NCI-H2107 (cell line): ENCODE data around the gene EBP.
"Not testable (repeated sequence)": the region's sequence is repeated elsewhere in the genome, so short reads cannot be mapped to it uniquely, and the experiment has no call there.

Experiments used
- DNase-seq: peaks from one replicate; lab custom pipeline; 2025; lab: John Stamatoyannopoulos, UW

The EBP gene

DNA sequence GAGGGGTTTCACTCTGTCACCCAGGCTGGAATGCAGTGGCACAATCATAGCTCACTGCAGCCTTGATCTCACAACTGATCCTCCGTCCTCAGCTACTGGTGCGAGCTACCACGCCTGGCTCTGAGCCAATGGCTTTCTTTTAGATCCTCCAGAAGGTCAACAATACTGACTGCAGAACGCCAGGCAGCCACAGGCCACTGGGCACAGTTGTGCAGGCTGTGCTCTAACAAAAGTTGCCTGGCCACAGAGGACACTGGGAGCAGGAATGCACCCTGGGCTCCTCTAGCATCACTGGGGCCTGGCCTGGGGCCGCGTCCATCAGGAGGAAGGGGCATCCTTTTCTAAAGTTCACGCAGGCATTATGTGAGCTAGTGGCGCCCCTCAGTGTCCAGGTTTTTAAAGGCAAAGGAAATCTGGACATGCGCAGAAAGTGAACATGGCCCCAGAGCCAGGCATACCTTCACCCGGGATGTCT, 27.7 kb upstream of the EBP start:
- no peak for DNase-seq

GRCh38 chrX:48496660-48497059, 24.9 kb upstream of the EBP start:
- no peak for DNase-seq

DNA sequence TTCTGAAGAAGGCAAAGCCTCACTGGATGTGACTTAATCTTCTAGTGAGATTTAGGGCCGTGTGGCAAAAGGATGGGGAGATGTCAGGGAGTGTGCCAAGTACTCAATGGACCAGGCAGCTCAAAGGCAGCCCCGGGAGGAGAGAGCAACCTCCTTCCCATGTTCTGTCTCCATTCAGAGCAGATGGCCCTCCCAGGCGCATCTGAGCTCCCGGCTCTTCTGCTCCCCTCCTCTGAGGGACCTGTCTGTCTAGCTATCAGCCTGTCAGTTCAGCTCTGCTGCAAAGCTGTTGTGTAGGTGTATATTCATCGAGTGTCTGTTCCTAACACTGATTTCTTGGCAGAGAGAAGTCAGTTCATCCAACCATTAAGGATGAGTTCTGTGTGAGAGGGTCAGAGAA, 23.7 kb upstream of the EBP start:
- no peak for DNase-seq

- DNase-seq: no peak
Observed at GRCh38 chrX:48498374-48498809, 23.2 kb upstream of the EBP start.

- DNase-seq: no peak
Observed at GRCh38 chrX:48504261-48504660, 17.3 kb upstream of the EBP start.

DNA sequence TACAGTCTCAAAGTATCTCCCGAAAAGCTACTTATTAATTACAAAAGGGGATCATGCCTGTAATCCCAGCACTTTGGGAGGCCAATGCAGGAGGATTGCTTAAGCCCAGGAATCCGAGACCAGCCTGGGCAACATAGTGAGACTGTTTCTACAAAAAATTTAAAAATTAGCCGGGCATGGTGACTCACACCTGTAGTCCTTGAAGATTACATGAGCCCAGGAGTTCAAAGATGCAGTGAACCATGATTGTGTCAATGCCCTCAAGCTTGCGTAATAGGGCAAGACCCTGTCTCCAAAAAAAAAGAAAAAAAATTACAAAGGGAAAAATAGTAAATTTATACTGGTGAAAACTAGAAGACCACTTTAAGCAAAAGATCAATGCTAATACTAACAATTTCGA, 16.1 kb upstream of the EBP start:
- no peak for DNase-seq

DNA sequence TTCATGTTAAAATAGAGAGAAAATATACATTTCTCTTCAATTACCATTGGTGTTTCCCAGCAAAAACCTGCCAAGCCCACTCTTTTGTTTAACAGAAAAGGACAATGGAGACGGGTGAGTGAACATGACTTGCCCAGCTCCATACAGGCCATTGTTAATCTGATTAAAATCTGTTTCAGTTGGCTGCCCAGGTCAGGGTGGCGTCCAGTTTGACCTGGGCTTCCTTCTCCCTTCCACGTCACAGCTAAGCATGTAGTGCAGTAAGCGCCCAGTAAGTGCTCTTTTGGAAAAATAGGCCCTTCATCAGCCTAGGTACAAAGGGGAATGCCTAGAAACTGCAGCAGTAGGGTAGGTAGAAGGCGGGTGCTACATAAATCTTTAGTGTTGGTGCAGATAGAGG, 14.4 kb upstream of the EBP start:
- no peak for DNase-seq

DNA sequence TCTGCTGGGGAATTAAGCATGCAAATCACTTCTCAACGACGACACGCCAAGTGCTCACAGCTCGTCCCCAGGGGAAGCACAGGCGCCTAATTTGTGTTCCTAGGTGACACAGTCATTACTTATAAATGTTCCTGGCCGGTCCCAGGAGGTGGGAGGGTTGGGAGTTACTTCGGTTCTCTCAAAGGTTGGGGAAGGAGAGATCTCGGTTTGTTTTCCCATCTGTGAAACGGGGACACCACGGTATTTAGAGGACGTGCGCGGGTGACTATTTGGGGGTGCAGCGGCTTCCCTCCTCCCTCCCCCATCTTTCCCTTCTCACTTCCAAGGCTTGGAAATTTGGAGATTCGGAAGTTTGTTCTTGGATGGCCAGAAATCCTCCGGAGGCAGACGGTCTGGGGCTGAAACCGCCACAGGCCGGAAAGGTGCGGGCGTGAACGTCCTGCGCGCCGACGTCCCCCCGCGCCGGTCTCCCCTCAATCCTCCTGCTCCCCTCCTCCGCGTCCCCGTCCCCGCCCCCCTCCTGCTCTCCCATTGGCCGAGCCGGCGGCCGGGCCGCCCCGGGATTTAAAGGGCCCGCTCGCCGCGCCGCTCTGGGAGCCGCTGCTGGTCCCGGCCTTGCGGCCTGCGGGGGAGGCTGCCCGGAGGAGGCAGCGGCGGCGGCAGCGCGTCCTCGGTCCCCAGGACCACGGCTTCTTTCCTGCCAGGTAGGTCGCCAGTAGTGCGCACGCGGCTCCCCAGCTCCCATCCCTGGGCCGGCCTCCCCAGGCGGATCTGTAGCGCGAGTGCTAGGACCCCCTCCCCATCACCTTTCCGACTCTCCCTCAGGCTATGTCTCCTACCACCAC, 13.0 kb upstream of the EBP start, which contains the start of gene PORCN:
Gene PORCN, plus strand, starts transcription at position 593 of the 845 bp plus-strand sequence. CDS start 829 bp downstream, outside the sequence.
- peak; percentile 28 for DNase-seq

DNA sequence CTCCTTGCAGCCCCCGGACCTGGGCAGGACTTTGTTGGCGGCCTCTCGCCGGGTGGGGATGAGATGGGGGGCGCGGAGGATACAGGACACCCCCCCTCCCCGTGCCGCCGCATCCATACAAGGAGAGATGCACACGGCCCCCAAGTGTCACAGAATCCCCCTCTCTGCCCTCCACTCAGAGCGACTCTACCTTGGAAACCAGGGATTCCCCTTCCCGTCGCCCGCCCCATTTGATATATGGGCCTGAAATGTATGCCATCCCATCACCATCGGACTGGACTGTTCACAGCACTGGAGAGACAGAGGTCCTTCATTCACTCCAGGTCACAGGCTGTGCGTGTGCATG, 12.4 kb upstream of the EBP start:
- DNase-seq: no peak

GRCh38 chrX:48509619-48510018, 12.0 kb upstream of the EBP start:
- no peak for DNase-seq

DNA sequence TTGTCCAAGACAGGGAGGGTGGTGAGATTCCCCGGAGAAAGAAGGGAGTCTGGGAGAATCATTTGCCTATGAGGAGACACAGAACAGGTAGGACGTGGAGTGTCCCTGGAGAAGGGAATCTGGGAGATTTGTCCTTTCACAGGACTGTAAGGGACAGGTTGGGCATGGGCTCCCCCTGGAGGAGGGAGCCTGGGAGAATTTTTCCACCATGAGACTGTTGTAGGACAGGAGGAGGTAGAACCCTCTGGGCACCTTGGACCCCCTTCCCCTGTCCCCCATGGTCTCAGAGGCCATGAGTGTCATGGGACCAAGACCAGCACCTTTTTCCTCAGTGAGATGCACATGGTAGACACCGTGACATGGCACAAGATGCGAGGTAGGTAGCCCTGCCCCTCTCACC, 10.0 kb upstream of the EBP start:
- no peak for DNase-seq

DNA sequence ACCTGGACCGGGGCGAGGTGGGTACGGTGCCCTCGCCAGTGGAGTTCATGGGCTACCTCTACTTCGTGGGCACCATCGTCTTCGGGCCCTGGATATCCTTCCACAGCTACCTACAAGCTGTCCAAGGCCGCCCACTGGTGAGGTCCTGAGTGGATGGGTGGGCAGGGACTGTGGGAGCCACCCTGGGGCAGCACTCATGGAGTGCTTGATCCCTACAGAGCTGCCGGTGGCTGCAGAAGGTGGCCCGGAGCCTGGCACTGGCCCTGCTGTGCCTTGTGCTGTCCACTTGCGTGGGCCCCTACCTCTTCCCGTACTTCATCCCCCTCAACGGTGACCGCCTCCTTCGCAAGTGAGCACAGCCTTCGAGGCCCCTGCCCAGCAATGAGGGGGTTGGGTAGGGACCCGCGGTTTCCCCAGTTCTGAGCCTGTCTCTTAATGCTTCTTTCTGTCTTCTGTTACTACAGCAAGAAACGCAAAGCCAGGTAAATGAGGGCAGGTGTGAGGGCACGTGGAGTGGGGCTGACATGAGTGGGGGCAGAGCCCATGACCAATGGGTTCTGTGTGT, 9.2 kb upstream of the EBP start:
- DNase-seq: no peak

- no peak for DNase-seq
Observed at GRCh38 chrX:48513670-48514069, 7.9 kb upstream of the EBP start.

DNA sequence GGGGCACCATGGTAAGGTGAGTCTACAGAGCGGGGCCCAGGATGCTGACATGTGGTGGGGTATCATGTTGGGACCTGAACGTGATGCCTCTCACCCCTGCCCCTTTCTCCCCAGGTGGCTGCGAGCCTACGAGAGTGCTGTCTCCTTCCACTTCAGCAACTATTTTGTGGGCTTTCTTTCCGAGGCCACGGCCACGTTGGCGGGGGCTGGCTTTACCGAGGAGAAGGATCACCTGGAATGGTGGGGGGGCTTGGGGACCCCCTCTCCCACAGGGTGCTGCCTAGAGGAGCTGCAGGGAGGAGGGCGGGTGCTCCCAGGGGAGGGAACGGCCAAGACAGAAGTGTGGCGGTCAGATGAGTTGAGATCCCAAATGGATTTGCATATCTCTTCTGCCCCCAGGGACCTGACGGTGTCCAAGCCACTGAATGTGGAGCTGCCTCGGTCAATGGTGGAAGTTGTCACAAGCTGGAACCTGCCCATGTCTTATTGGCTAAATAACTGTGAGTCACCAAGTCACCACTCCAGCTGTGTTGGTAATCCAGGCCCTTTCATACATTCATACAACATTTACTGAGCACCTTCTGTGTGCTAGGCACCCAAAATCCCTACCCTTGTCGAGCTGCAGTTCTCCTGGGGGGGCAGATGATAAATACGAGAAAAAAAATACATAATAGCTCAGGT, 7.3 kb upstream of the EBP start:
- no peak for DNase-seq

DNA sequence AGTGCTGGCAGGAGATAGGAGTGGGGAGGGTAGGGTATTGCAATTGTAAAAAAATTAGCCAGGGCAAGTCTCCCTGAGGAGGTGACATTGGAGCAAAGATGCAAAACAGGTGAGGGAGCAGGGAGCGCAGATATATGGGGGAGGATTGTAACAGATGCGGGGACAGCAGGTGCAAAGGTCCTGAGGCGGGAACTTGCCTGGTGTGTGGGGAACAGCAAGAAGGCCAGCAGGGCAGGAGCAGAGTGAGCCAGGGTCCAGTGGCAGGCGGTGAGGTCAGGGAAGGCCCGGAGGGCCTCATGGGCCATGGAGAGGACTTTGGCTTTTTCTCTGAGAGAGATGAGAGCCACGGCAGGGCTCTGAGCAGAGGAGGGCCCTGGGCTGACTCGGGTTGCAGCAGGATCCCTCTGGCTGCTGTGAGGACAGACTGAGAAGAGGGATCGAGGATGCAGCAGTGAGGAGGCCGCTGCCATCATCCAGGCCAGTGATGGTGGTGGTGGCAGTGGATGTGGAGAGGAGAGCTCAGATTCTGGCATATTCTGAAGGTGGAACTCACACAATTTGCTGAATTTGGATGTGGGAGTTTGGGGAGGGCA, 6.6 kb upstream of the EBP start:
- DNase-seq: no peak

DNA sequence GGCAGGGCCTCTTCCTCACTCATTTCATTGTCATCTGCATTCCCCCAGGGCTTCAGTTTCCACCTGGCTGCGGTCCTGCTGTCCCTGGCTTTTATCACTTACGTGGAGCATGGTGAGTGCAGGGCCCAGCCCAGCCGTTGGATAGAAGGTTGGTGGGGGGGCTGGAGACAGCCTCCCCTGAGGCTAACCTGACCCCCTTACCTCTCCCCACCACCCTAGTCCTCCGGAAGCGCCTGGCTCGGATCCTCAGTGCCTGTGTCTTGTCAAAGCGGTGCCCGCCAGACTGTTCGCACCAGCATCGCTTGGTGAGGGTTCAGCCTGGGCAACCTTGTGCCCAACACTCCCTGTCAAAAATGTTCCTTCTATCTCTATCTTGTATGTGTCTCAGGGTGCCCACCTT, 5.8 kb upstream of the EBP start:
- no peak for DNase-seq

GRCh38 chrX:48516285-48516684, 5.3 kb upstream of the EBP start:
- DNase-seq: no peak

DNA sequence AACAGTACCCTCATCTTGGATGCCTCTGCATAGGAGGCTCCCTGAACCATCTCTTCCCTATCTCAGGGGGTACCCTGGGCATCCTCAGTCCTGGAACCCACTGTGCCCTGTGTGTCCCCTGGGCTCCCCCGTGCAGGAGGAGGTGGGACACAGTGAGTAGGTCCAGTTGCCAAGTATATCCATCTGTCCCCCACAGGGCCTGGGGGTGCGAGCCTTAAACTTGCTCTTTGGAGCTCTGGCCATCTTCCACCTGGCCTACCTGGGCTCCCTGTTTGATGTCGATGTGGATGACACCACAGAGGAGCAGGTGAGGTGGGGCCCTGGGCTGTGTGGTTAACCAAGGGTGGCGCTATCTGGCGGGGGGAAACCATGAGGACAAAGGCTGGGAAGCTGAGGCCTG, 4.6 kb upstream of the EBP start:
- no peak for DNase-seq

GRCh38 chrX:48519481-48519880, 2.1 kb upstream of the EBP start:
- DNase-seq: not testable (repeated sequence)

DNA sequence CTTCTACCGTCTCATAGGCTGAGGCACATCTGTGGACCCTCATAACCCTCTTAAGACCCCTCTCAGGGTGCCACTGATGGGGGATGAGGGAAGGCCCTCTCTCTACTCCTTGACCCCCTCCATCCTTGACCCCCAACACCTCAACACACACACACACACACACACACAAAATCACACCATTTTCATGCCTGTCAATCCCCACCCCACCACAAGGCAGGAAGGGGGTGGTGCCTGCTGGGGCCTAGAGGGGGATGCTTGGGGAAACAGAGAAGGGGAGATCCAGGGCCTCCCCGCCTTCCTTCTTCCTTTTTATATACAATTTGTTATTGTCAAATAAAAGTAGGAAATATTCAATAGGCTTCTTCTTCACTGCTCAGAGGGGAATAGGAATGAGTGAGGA, 1.2 kb upstream of the EBP start:
- no peak for DNase-seq

DNA sequence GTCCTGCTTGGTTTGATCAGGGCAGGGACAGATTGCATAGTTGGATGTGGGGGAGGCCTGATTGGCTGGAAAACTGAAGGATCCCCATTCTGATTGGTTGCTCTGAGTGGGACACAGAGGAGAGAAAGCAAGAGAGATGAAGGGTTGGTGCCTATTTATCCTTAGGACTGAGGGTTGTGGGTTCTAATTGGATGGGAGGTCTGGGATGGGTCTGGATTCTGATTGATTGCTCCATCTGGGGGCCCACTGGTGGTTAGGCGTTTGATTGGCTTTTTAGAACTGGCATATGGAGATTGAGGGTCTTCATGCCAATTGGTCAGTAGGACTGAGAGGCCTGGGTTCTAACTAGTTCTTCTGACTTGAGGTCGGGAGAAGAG, 644 bp upstream of the EBP start:
- DNase-seq: no peak

- no peak for DNase-seq
Observed at GRCh38 chrX:48522291-48522690, 683 bp downstream of the EBP start.

DNA sequence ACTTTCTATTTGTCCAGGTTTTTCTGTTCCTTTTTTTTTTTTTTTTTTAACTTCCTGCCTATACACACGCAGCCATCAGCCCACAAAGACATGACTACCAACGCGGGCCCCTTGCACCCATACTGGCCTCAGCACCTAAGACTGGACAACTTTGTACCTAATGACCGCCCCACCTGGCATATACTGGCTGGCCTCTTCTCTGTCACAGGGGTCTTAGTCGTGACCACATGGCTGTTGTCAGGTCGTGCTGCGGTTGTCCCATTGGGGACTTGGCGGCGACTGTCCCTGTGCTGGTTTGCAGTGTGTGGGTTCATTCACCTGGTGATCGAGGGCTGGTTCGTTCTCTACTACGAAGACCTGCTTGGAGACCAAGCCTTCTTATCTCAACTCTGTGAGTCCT, 2.1 kb downstream of the EBP start:
- no peak for DNase-seq
